ENCODE data around the gene DIAPH2.

The DIAPH2 gene

GRCh38 chrX:96763608-96764007 lies 79.0 kb downstream of the DIAPH2 start:
- POLR2A ChIA-PET (ENCODE audit: low non-redundant PET) = no interaction called here

GRCh38 chrX:96764864-96765263 lies 80.2 kb downstream of the DIAPH2 start:
- no peak for DNase-seq (ENCODE audit: low spot score)
- H3K27ac ChIP-seq = no peak overlapping the region
- ChIA-PET POLR2A (ENCODE audit: low non-redundant PET) (no interaction called here), CTCF (no interaction called here)
- no peak for TF ChIP-seq CTCF (conservative IDR thresholded peaks at IDR 0.05; ENCODE audit: low read depth)

More at GRCh38 chrX:96763608-96764007, 79.0 kb downstream of the DIAPH2 start:
- no peak for TF ChIP-seq CTCF (conservative IDR thresholded peaks at IDR 0.05; ENCODE audit: low read depth)
- H3K27ac ChIP-seq = no peak overlapping the region
- no peak for DNase-seq (ENCODE audit: low spot score)
- CTCF ChIA-PET = interaction anchor here (0.5 to 0.6 kb wide), 2 partner anchors 82 to 239 kb away, joined by 3 to 4 read pairs; no protein-coding TSS in a partner anchor

- no peak overlapping the region for H3K27ac ChIP-seq
- DNase-seq (ENCODE audit: low spot score) = peak; percentile 1
- ChIA-PET CTCF (no interaction called here), POLR2A (ENCODE audit: low non-redundant PET) (no interaction called here)
- TF ChIP-seq CTCF (conservative IDR thresholded peaks at IDR 0.05; ENCODE audit: low read depth) = peak; percentile 30; the same call in 1 of the 2 replicates
Measured at GRCh38 chrX:96770315-96770714, 85.7 kb downstream of the DIAPH2 start.

- H3K27ac ChIP-seq = no peak overlapping the region
- TF ChIP-seq CTCF (conservative IDR thresholded peaks at IDR 0.05; ENCODE audit: low read depth) = no peak
- POLR2A ChIA-PET (ENCODE audit: low non-redundant PET) = no interaction called here
- no peak for DNase-seq (ENCODE audit: low spot score)
- CTCF ChIA-PET = no interaction called here
Measured at GRCh38 chrX:96771486-96771885, 86.8 kb downstream of the DIAPH2 start.

- no peak for DNase-seq (ENCODE audit: low spot score)
- ChIA-PET CTCF (interaction anchor here (0.5 to 0.6 kb wide), 2 partner anchors 345 to 841 kb away, joined by 3 read pairs; no protein-coding TSS in a partner anchor), POLR2A (ENCODE audit: low non-redundant PET) (no interaction called here)
- no peak for TF ChIP-seq CTCF (conservative IDR thresholded peaks at IDR 0.05; ENCODE audit: low read depth)
- no peak overlapping the region for H3K27ac ChIP-seq
Measured at GRCh38 chrX:96774116-96774515, 89.5 kb downstream of the DIAPH2 start.

GRCh38 chrX:96776966-96777365 lies 92.3 kb downstream of the DIAPH2 start:
- DNase-seq (ENCODE audit: low spot score) = no peak
- no peak overlapping the region for H3K27ac ChIP-seq
- ChIA-PET POLR2A (ENCODE audit: low non-redundant PET) (no interaction called here), CTCF (no interaction called here)
- TF ChIP-seq CTCF (conservative IDR thresholded peaks at IDR 0.05; ENCODE audit: low read depth) = no peak

- POLR2A ChIA-PET (ENCODE audit: low non-redundant PET) = no interaction called here
- no peak for TF ChIP-seq CTCF (conservative IDR thresholded peaks at IDR 0.05; ENCODE audit: low read depth)
- no peak overlapping the region for H3K27ac ChIP-seq
- CTCF ChIA-PET = no interaction called here
- no peak for DNase-seq (ENCODE audit: low spot score)
Measured at GRCh38 chrX:96791559-96791958, 106.9 kb downstream of the DIAPH2 start.
